ENCODE measurements around the gene ZDHHC1.

DNA sequence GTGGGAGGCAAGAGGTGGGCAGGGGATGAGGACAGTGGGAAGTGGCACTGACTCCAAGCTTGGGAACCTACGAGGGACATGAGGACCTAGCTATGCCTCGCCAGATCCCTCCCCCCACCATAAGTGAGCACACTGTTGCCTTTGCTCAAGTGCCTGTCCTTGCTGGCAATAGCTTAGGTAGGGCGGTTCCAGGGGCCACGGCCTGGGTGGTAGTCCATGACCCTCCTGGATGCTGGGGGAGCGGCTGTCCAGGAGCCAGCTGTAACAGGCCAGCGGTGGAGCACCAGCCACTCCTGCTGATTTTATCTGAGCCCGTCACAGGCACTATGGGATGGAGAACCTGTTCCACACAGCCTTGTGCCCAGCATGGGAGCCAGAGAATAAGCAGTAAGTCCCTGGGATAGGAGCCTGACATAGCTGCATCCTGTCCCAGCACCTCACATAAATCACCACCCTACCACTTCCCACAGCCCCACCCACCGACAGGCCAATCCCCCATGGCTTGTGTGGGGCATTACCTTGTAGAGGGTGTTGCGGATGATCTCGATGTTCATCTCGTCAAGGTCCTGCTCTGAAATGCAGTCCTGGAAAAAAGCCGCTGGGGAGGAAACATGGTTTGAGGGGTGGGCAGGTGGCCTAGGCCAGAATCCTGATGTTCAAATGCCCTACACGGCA lies 26.4 kb upstream of the ZDHHC1 start:
- TF ChIP-seq, protein P1, sequence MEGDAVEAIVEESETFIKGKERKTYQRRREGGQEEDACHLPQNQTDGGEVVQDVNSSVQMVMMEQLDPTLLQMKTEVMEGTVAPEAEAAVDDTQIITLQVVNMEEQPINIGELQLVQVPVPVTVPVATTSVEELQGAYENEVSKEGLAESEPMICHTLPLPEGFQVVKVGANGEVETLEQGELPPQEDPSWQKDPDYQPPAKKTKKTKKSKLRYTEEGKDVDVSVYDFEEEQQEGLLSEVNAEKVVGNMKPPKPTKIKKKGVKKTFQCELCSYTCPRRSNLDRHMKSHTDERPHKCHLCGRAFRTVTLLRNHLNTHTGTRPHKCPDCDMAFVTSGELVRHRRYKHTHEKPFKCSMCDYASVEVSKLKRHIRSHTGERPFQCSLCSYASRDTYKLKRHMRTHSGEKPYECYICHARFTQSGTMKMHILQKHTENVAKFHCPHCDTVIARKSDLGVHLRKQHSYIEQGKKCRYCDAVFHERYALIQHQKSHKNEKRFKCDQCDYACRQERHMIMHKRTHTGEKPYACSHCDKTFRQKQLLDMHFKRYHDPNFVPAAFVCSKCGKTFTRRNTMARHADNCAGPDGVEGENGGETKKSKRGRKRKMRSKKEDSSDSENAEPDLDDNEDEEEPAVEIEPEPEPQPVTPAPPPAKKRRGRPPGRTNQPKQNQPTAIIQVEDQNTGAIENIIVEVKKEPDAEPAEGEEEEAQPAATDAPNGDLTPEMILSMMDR (conservative IDR thresholded peaks at IDR 0.05; ENCODE audit: low read length): no peak
- no peak for TF ChIP-seq EZH2phosphoT487 (IDR thresholded peaks at IDR 0.05; ENCODE audit: borderline replicate concordance)

Measured in Loucy (cell line).